ENCODE measurements around the gene DERL3. TPM values are rescaled to one million over a fixed set of nuclear protein-coding genes. Genes with fewer than 3 reads are reported as not detected.
A peak's percentile ranks its signal among the peaks of the same experiment; 100 is the strongest.

DERL3 gene
- total and polyA plus RNA-seq, 2 donors (not counting 1 experiment from before 2014, with no cell fraction given) = 77.0 to 142 TPM

- 97% methylated on average over 11 of the region's 12 CpGs for WGBS (ENCODE audit: insufficient coverage)
- H3K4me2 ChIP-seq (replicated peaks; ENCODE audit: low read depth, low read length, poor library complexity, severe bottlenecking) = peak overlapping the region; percentile 46
- no peaks in the 10 kb centered on the region for H3K9me3 ChIP-seq (ENCODE audit: control extremely low read depth in 1 of 3, control insufficient read depth in 2 of 3, insufficient read depth in 1 of 3, low read length in 2 of 3)
- H4K20me1 ChIP-seq (ENCODE audit: control insufficient read depth, insufficient read depth, low read length, poor library complexity, severe bottlenecking) = no peaks in the 10 kb centered on the region
- DNase-seq = no peak
- peaks cover 56% of the 10 kb centered on the region for H3K79me2 ChIP-seq (ENCODE audit: control insufficient read depth, insufficient read depth, low read length)
- H3K27ac ChIP-seq (ENCODE audit: low read length in 2 of 2) = peak overlapping the region; percentile 52 to 57
- peaks cover 63 to 73% of the 10 kb centered on the region in 2 donors for H3K4me1 ChIP-seq (ENCODE audit: control insufficient read depth in 2 of 2, insufficient read depth in 2 of 2, low read length in 2 of 2)
- peak overlapping the region; percentile 81 for H3K4me3 Mint-ChIP-seq
- ChIA-PET CTCF (interaction anchor here (1.0 to 1.7 kb wide), 6 partner anchors 11 to 109 kb away, joined by 3 to 7 read pairs (median 3); no protein-coding TSS in a partner anchor), POLR2A (interaction anchor here (2.1 kb wide), 1 partner anchor 16 kb away, joined by 4 read pairs; no protein-coding TSS in a partner anchor)
- no peak for ATAC-seq (ENCODE audit: low read depth)
- H2AFZ ChIP-seq (ENCODE audit: insufficient read depth, low read depth, low read length, poor library complexity, severe bottlenecking) = no peak overlapping the region
- peak overlapping the region; percentile 3 for H3K9ac ChIP-seq (ENCODE audit: low read length)
- peaks cover 7 to 53% of the 10 kb centered on the region in 2 experiments for H3K36me3 ChIP-seq (replicated peaks in 1 of 2; ENCODE audit: control extremely low read depth in 1 of 2, control insufficient read depth in 1 of 2, extremely low read depth in 1 of 2, insufficient read depth in 2 of 2, low read length in 1 of 2)
- peak overlapping the region; percentile 83 for H3K27ac Mint-ChIP-seq
- no peaks in the 10 kb centered on the region for H3K27me3 ChIP-seq (replicated peaks in 1 of 4; ENCODE audit: control extremely low read depth in 1 of 4, control insufficient read depth in 3 of 4, insufficient read depth in 4 of 4, low read length in 3 of 4)
- peak overlapping the region in 2 of 5 experiments; percentile 5 to 10 for H3K4me3 ChIP-seq (ENCODE audit: control extremely low read depth in 1 of 5, extremely low read depth in 1 of 5, insufficient read depth in 1 of 5, low read depth in 2 of 5, low read length in 4 of 5)
- H3K4me1 Mint-ChIP-seq = peaks cover 70% of the 10 kb centered on the region
- H3K27me3 Mint-ChIP-seq = no peaks in the 10 kb centered on the region
- no peaks in the 10 kb centered on the region for H3K9me3 Mint-ChIP-seq (ENCODE audit: insufficient read depth)
- intact Hi-C loops (cut with micrococcal nuclease) = loop anchor here (10.0 kb wide), 1 partner anchor 750 kb away; the partner anchor contains the start of genes GUCD1 and SNRPD3
- TF ChIP-seq EZH2 (IDR thresholded peaks at IDR 0.05; ENCODE audit: borderline replicate concordance, insufficient read depth, low read depth, low read length, poor library complexity, severe bottlenecking) (no peak), CTCF (IDR thresholded peaks at IDR 0.05) (no peak)
Observed at GRCh38 chr22:23804781-23805291, 34.0 kb downstream of the DERL3 start.

All from B cell (primary cell).